Colonic mucosa (tissue), 4 donors: ENCODE data around the gene LY9. TPM values are rescaled to one million over a fixed set of nuclear protein-coding genes. Genes with fewer than 3 reads are reported as not detected.

Experiments
- DNase-seq: peaks from one replicate; pipeline ENCODE4 v3.0.0-alpha.2; 2020
- H3K27ac ChIP-seq: fragments of 200-600 bp; one replicate; pipeline ENCODE4 v1.8.0; 2021
- H3K27me3 ChIP-seq: fragments of 200-600 bp; one replicate; pipeline ENCODE4 v1.8.0; 2021
- H3K36me3 ChIP-seq: fragments of 200-600 bp; one replicate; pipeline ENCODE4 v1.8.0; 2021
- H3K4me1 ChIP-seq: fragments of 200-600 bp; one replicate; pipeline ENCODE4 v1.8.0; 2021; ENCODE audit warnings: mild to moderate bottlenecking
- H3K4me3 ChIP-seq: fragments of 200-600 bp; one replicate; pipeline ENCODE4 v1.8.0; 2021
- H3K9ac ChIP-seq, 2 donors: one replicate each; pipeline ENCODE4 v1.7.0; 2013; ENCODE audit warnings: control low read depth in 2 of 2, low read depth in 2 of 2, low read length in 2 of 2
- H3K9me3 ChIP-seq: fragments of 200-600 bp; one replicate; pipeline ENCODE4 v1.8.0; 2021
- CTCF ChIP-seq: fragments of 200-600 bp; IDR thresholded peaks from one replicate; pipeline ENCODE4 v1.8.0; 2022; ENCODE audit warnings: antibody characterized with exemption, mild to moderate bottlenecking
- intact Hi-C: fragments of 100-400 bp; cut with DNase I; formaldehyde crosslinking; loops from one replicate; pipeline ENCODE4 v1.14.1; 2022
- total RNA-seq, 2 donors: library from RNA; stranded (reverse); fragmentation: NEBNext Ultra II Directional in 1 of 2; extraction: Animal tissue kit (Norgen Biotek cat#: 25700) in 1 of 2; gene quantifications; one replicate each; pipeline ENCODE4 v1.2.1, GENCODE V29; 2021
- donor health status: healthy.
- donor health status: DM: no; HTN: no; CAD: no.
- donor health status: DM: no; HTN: no; CAD: no.

LY9 gene
- total RNA-seq, 2 donors from 2014 or later, result 1.2 to 2.7 TPM

- no peak for TF ChIP-seq CTCF
- no peaks in the 10 kb centered on the region for H3K27me3 ChIP-seq
- no peak overlapping the region for H3K27ac ChIP-seq
- H3K9ac ChIP-seq, result no peak overlapping the region
- H3K36me3 ChIP-seq, result no peaks in the 10 kb centered on the region
- H3K4me3 ChIP-seq, result no peak overlapping the region
- no peaks in the 10 kb centered on the region for H3K9me3 ChIP-seq
- intact Hi-C loops, result loop anchor here (5.0 kb wide), 1 partner anchor 46 kb away; no protein-coding TSS in a partner anchor
- H3K4me1 ChIP-seq, result peaks cover 5% of the 10 kb centered on the region
- no peak for DNase-seq
These were observed 40.6 kb downstream of the LY9 start for GRCh38 chr1:160836561-160836960.

GRCh38 chr1:160836981-160837557 lies 41.1 kb downstream of the LY9 start:
- Histone ChIP-seq H3K27ac (no peak overlapping the region), H3K27me3 (no peaks in the 10 kb centered on the region)
- intact Hi-C loops, result loop anchor here (5.0 kb wide), 1 partner anchor 45 kb away; no protein-coding TSS in a partner anchor

GRCh38 chr1:160837558-160838205 lies 41.7 kb downstream of the LY9 start:
- Histone ChIP-seq H3K4me3 (no peak overlapping the region), H3K27ac (no peak overlapping the region), H3K36me3 (no peaks in the 10 kb centered on the region), H3K9me3 (no peaks in the 10 kb centered on the region), H3K27me3 (no peaks in the 10 kb centered on the region), H3K9ac (no peak overlapping the region), H3K4me1 (peaks cover 5% of the 10 kb centered on the region)
- no peak for TF ChIP-seq CTCF
- intact Hi-C loops, result loop anchor here (5.0 kb wide), 1 partner anchor 45 kb away; no protein-coding TSS in a partner anchor
- DNase-seq, result no peak

More at GRCh38 chr1:160836981-160837557, 41.1 kb downstream of the LY9 start:
- no peak overlapping the region for H3K4me3 ChIP-seq
- no peak for TF ChIP-seq CTCF
- no peaks in the 10 kb centered on the region for H3K9me3 ChIP-seq
- H3K36me3 ChIP-seq, result no peaks in the 10 kb centered on the region
- no peak overlapping the region for H3K9ac ChIP-seq
- H3K4me1 ChIP-seq, result peaks cover 5% of the 10 kb centered on the region
- no peak for DNase-seq

- intact Hi-C loops, result loop anchor here (5.0 kb wide), 1 partner anchor 43 kb away; no protein-coding TSS in a partner anchor
- no peak for DNase-seq
These were observed 42.9 kb downstream of the LY9 start for GRCh38 chr1:160838888-160839287.

GRCh38 chr1:160839746-160840145 lies 43.8 kb downstream of the LY9 start:
- H3K27me3 ChIP-seq, result no peaks in the 10 kb centered on the region
- no peak overlapping the region for H3K4me3 ChIP-seq
- no peak overlapping the region for H3K9ac ChIP-seq
- H3K36me3 ChIP-seq, result no peaks in the 10 kb centered on the region
- H3K9me3 ChIP-seq, result no peaks in the 10 kb centered on the region
- intact Hi-C loops, result loop anchor here (5.0 kb wide), 1 partner anchor 43 kb away; no protein-coding TSS in a partner anchor
- no peak overlapping the region for H3K27ac ChIP-seq
- H3K4me1 ChIP-seq, result peaks cover 5% of the 10 kb centered on the region
- TF ChIP-seq CTCF, result no peak
- no peak for DNase-seq

More at GRCh38 chr1:160838888-160839287, 42.9 kb downstream of the LY9 start:
- Histone ChIP-seq H3K27ac (no peak overlapping the region), H3K27me3 (no peaks in the 10 kb centered on the region), H3K9ac (no peak overlapping the region), H3K4me1 (peaks cover 5% of the 10 kb centered on the region), H3K9me3 (no peaks in the 10 kb centered on the region), H3K4me3 (no peak overlapping the region), H3K36me3 (no peaks in the 10 kb centered on the region)
- TF ChIP-seq CTCF, result no peak
